ENCODE measurements around the gene RTRAF. TPM values are rescaled to one million over a fixed set of nuclear protein-coding genes. Genes with fewer than 3 reads are reported as not detected.

The RTRAF gene
- total RNA-seq, 1 donor from 2014 or later: 119 TPM

- no peak for TF ChIP-seq CTCF (IDR thresholded peaks at IDR 0.05; ENCODE audit: insufficient read depth, low read length, poor library complexity, severe bottlenecking)
- DNase-seq (ENCODE audit: low read depth): no peak
- Histone ChIP-seq H3K36me3 (ENCODE audit: control insufficient read depth, insufficient read depth, low read length) (no peaks in the 10 kb centered on the region), H3K27me3 (ENCODE audit: control insufficient read depth, insufficient read depth, low read length) (no peaks in the 10 kb centered on the region), H3K4me3 (ENCODE audit: low read depth, low read length) (no peak overlapping the region)
Observed at GRCh38 chr14:52042371-52043289, 53.3 kb downstream of the RTRAF start.

GRCh38 chr14:52043690-52044089 lies 54.3 kb downstream of the RTRAF start:
- TF ChIP-seq CTCF (IDR thresholded peaks at IDR 0.05; ENCODE audit: insufficient read depth, low read length, poor library complexity, severe bottlenecking): peak; percentile 76
- Histone ChIP-seq H3K36me3 (ENCODE audit: control insufficient read depth, insufficient read depth, low read length) (no peaks in the 10 kb centered on the region), H3K27me3 (ENCODE audit: control insufficient read depth, insufficient read depth, low read length) (no peaks in the 10 kb centered on the region), H3K4me3 (ENCODE audit: low read depth, low read length) (no peak overlapping the region)
- DNase-seq (ENCODE audit: low read depth): no peak

- no peak overlapping the region for H3K4me3 ChIP-seq (ENCODE audit: low read depth, low read length)
- DNase-seq (ENCODE audit: low read depth): no peak
- no peaks in the 10 kb centered on the region for H3K36me3 ChIP-seq (ENCODE audit: control insufficient read depth, insufficient read depth, low read length)
- no peaks in the 10 kb centered on the region for H3K27me3 ChIP-seq (ENCODE audit: control insufficient read depth, insufficient read depth, low read length)
- no peak for TF ChIP-seq CTCF (IDR thresholded peaks at IDR 0.05; ENCODE audit: insufficient read depth, low read length, poor library complexity, severe bottlenecking)
Observed at GRCh38 chr14:52044791-52045522, 55.6 kb downstream of the RTRAF start.

- no peaks in the 10 kb centered on the region for H3K36me3 ChIP-seq (ENCODE audit: control insufficient read depth, insufficient read depth, low read length)
- no peak for TF ChIP-seq CTCF (IDR thresholded peaks at IDR 0.05; ENCODE audit: insufficient read depth, low read length, poor library complexity, severe bottlenecking)
- no peaks in the 10 kb centered on the region for H3K27me3 ChIP-seq (ENCODE audit: control insufficient read depth, insufficient read depth, low read length)
- no peak for DNase-seq (ENCODE audit: low read depth)
- no peak overlapping the region for H3K4me3 ChIP-seq (ENCODE audit: low read depth, low read length)
Observed at GRCh38 chr14:52046376-52046917, 57.1 kb downstream of the RTRAF start.

GRCh38 chr14:52048116-52048515 lies 58.8 kb downstream of the RTRAF start:
- TF ChIP-seq CTCF (IDR thresholded peaks at IDR 0.05; ENCODE audit: insufficient read depth, low read length, poor library complexity, severe bottlenecking): no peak
- Histone ChIP-seq H3K36me3 (ENCODE audit: control insufficient read depth, insufficient read depth, low read length) (no peaks in the 10 kb centered on the region), H3K27me3 (ENCODE audit: control insufficient read depth, insufficient read depth, low read length) (no peaks in the 10 kb centered on the region), H3K4me3 (ENCODE audit: low read depth, low read length) (no peak overlapping the region)
- DNase-seq (ENCODE audit: low read depth): no peak

All from kidney epithelial cell (primary cell).